Activated T-helper 17 cell treated with anti-CD3 and anti-CD28 coated beads, Interleukin-2, amount 50 U/mL, for 72 hours (primary cell): ENCODE data around the gene MRI1. TPM values are rescaled to one million over a fixed set of nuclear protein-coding genes. Genes with fewer than 3 reads are reported as not detected.
"Not testable (repeated sequence)": the region's sequence is repeated elsewhere in the genome, so short reads cannot be mapped to it uniquely, and the experiment has no call there.

ENCODE experiments used
- ATAC-seq: fragments of 150-1000 bp; cut with Tn5 transposase; replicated peaks from 2 replicates; pipeline ENCODE4 v1.10.0; 2021; ENCODE audit warnings: mild to moderate bottlenecking, moderate library complexity
- H3K27ac Mint-ChIP-seq: one replicate; pipeline ENCODE4 v1.8.0; 2022; ENCODE audit warnings: mixed read lengths
- H3K27me3 Mint-ChIP-seq: one replicate; pipeline ENCODE4 v1.8.0; 2022; ENCODE audit warnings: mixed read lengths
- H3K36me3 Mint-ChIP-seq: one replicate; pipeline ENCODE4 v1.8.0; 2022; ENCODE audit warnings: low read depth, mild to moderate bottlenecking, mixed read lengths
- H3K4me1 Mint-ChIP-seq: one replicate; pipeline ENCODE4 v1.8.0; 2022; ENCODE audit warnings: mixed read lengths
- H3K4me3 Mint-ChIP-seq: one replicate; pipeline ENCODE4 v1.8.0; 2022; ENCODE audit warnings: mild to moderate bottlenecking, mixed read lengths
- H3K9me3 Mint-ChIP-seq: one replicate; pipeline ENCODE4 v1.8.0; 2022; ENCODE audit warnings: mixed read lengths
- total RNA-seq, 2 donors: library from RNA; stranded (reverse); gene quantifications; one replicate each; pipeline ENCODE4 v1.2.3, GENCODE V29; 2022

The MRI1 gene
- total RNA-seq, 2 donors from 2014 or later = 45.3 to 53.7 TPM

DNA sequence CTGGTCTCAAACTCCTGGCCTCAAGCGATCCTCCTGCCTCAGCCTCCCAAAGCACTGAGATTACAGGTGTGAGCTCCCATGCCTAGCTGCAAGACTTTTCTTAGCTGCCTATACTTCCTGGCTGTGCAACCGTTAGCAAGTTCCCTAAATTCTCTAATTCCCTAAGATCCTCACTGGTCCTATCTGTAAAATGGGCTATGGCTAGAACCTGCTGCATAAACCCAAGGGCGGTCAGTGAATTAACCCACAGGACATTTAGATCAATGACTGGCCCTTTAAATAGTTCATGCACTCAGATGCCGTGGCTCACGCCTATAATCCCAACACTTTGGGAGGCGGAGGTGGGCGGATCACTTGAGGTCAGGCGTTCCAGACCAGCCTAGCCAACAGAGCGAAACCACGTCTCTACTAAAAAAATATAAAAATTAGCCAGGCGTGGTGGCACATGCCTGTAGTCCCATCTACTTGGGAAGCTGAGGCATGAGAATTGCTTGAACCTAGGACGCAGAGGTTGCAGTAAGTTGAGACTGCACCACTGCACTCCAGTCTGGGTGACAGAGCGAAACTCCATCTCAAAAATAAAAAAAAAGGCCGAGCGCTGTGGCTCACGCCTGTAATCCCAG, 5.8 kb downstream of the MRI1 start:
- Mint-ChIP-seq H3K4me1 (peaks cover 13% of the 10 kb centered on the region), H3K4me3 (no peak overlapping the region), H3K27ac (no peak overlapping the region), H3K9me3 (no peaks in the 10 kb centered on the region), H3K36me3 (peaks cover 61% of the 10 kb centered on the region), H3K27me3 (no peaks in the 10 kb centered on the region)
- ATAC-seq = no peak

GRCh38 chr19:13774217-13775191, 10.2 kb downstream of the MRI1 start, which contains the start of gene C19orf53:
TSS of gene C19orf53 (plus strand) at chr19:13774456. CDS start at chr19:13774478, 22 bp downstream.
- ATAC-seq = peak; percentile 100
- no peaks in the 10 kb centered on the region for H3K27me3 Mint-ChIP-seq
- peaks cover 79% of the 10 kb centered on the region for H3K36me3 Mint-ChIP-seq
- H3K4me1 Mint-ChIP-seq = peaks cover 14% of the 10 kb centered on the region
- no peaks in the 10 kb centered on the region for H3K9me3 Mint-ChIP-seq
- peak within 1 kb of the TSS; percentile 99 for H3K27ac Mint-ChIP-seq
- peak within 1 kb of the TSS; percentile 100 for H3K4me3 Mint-ChIP-seq

DNA sequence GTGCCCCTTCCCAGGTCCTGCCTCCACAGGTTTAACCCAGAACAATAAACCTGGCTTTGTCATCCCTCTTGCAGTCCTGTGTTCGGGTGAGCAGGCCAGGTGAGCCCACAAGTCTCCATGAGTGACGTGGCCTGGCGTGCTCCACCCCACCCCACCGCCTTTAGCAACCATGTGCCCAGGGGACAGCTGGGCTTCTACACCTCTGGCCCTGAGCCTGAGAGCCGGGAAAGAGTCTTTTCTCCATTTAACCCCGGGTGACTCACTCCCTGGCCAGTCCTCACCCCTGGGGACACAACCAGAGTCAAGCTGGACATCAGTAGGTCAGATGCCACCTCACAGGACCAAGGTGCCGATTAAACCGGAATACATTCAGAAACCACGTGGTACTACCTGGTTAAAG, 14.1 kb downstream of the MRI1 start:
- H3K9me3 Mint-ChIP-seq = no peaks in the 10 kb centered on the region

DNA sequence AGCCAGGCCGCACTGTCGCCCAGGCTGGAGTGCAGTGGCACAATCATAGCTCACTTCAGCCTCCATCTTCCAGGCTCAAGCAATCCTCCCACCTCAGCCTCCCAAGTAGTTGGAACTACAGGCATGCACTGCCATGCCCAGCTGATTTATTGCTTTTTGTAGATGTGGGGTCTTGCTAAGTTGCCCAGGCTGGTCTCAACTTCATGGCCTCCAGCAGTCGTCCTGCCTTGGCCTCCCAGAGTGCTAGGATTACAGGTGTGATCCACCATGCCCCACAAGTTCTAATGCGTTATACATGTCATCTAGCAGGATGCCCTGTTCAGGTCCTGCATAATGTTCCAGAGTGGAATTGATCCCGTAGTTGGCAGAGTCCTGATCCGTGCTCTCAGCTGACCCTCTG, 14.5 kb downstream of the MRI1 start:
- no peak overlapping the region for H3K4me3 Mint-ChIP-seq
- peaks cover 18% of the 10 kb centered on the region for H3K4me1 Mint-ChIP-seq
- no peak for ATAC-seq

More for the DNA sequence above, 14.1 kb downstream of the MRI1 start:
- Mint-ChIP-seq H3K4me1 (peaks cover 17% of the 10 kb centered on the region), H3K4me3 (no peak overlapping the region), H3K27ac (no peak overlapping the region), H3K27me3 (no peaks in the 10 kb centered on the region), H3K36me3 (peaks cover 51% of the 10 kb centered on the region)
- no peak for ATAC-seq

DNA sequence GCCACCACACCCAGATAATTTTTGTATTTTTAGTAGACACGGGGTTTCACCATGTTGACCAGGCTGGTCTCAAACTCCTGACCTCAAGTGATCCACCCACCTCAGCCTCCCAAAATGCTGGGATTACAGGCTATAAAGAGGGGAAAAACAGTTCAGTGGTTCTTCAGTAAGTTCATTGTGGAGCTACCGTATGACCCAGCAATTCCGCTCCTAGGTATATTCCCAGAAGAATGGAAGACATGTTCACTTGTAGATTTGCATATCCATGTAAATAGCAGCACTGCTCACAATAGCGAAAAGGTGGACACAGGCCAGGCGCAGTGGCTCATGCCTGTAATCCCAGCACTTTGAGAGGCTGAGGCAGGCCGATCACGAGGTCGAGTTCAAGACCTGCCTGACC, 15.5 kb downstream of the MRI1 start:
- H3K4me3 Mint-ChIP-seq, H3K27me3 Mint-ChIP-seq, ATAC-seq, H3K27ac Mint-ChIP-seq, H3K9me3 Mint-ChIP-seq: not testable (repeated sequence)
- Mint-ChIP-seq H3K4me1 (peaks cover 14% of the 10 kb centered on the region), H3K36me3 (peaks cover 42% of the 10 kb centered on the region)

More for the DNA sequence above, 14.5 kb downstream of the MRI1 start:
- Mint-ChIP-seq H3K27me3 (no peaks in the 10 kb centered on the region), H3K27ac (no peak overlapping the region), H3K36me3 (peaks cover 51% of the 10 kb centered on the region), H3K9me3 (no peaks in the 10 kb centered on the region)

DNA sequence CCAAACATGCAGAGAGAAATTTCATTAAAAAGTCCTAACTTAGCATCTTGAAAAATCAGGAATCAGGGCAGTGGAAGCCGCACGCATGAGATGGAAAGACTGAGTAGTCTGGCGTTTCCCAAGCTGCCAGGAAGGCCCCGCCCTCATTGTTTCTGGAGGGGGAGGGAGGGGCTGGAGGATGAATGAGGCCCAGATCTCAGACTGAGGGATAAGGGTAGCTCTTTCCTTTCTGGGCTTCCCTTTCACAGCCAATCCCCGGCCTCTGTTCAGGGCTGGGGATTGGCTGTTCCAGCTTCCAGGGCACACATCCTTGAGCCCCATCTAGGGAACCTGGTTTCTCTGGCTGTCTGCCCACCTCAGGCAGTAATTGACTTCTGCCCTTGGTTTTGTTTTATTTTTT, 17.2 kb downstream of the MRI1 start:
- peak; percentile 29 for ATAC-seq
- Mint-ChIP-seq H3K4me1 (peaks cover 14% of the 10 kb centered on the region), H3K27me3 (no peaks in the 10 kb centered on the region), H3K9me3 (no peaks in the 10 kb centered on the region), H3K4me3 (no peak overlapping the region), H3K36me3 (peaks cover 25% of the 10 kb centered on the region), H3K27ac (peak overlapping the region; percentile 79)

GRCh38 chr19:13782537-13782936, 18.2 kb downstream of the MRI1 start:
- ATAC-seq = no peak
- Mint-ChIP-seq H3K27ac (peak overlapping the region; percentile 37), H3K27me3 (no peaks in the 10 kb centered on the region), H3K4me1 (peaks cover 12% of the 10 kb centered on the region), H3K36me3 (peaks cover 20% of the 10 kb centered on the region), H3K9me3 (no peaks in the 10 kb centered on the region), H3K4me3 (no peak overlapping the region)

GRCh38 chr19:13783565-13784500, 19.5 kb downstream of the MRI1 start:
- peaks cover 16% of the 10 kb centered on the region for H3K4me1 Mint-ChIP-seq
- H3K27ac Mint-ChIP-seq = peak overlapping the region; percentile 37
- H3K27me3 Mint-ChIP-seq = no peaks in the 10 kb centered on the region
- no peaks in the 10 kb centered on the region for H3K9me3 Mint-ChIP-seq
- no peak for ATAC-seq
- H3K4me3 Mint-ChIP-seq = no peak overlapping the region
- peaks cover 7% of the 10 kb centered on the region for H3K36me3 Mint-ChIP-seq

DNA sequence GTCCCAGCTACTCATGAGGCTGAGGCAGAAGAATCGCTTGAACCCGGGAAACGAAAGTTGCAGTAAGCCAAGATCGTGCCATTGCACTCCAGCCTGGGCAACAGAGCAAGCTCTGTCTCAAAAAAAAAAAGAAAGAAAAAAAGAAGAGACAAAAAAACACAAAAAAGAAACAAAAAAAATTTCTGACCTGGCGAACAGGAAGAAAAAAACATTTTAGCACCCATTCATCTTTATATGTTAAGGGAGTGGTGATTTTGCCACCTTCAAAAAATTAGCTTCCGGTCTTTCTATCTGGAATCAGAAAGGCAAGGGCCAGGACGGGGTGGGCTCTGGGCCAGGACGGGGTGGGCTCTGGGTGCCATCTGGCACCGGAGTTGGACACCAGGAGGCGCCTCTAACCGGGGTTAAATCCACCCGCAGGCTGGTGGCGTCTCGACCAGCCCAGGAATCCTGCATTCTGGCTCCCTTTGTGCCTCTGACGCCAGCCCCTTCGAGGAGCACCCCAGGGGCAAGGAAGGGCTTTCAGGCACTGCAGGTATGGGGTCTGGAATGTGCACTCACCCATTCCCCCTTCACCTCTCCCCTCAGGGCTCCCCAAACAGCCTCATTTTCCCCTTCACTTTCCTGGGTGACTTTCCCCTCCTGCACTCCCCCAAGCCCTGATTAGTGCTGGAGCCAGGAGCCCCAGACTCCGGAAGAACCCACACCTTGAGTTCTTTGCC, 20.6 kb downstream of the MRI1 start:
- peaks cover 19% of the 10 kb centered on the region for H3K4me1 Mint-ChIP-seq
- no peaks in the 10 kb centered on the region for H3K9me3 Mint-ChIP-seq
- no peaks in the 10 kb centered on the region for H3K36me3 Mint-ChIP-seq
- peak overlapping the region; percentile 80 for H3K27ac Mint-ChIP-seq
- no peaks in the 10 kb centered on the region for H3K27me3 Mint-ChIP-seq
- peak; percentile 89 for ATAC-seq
- H3K4me3 Mint-ChIP-seq = peak overlapping the region; percentile 75

DNA sequence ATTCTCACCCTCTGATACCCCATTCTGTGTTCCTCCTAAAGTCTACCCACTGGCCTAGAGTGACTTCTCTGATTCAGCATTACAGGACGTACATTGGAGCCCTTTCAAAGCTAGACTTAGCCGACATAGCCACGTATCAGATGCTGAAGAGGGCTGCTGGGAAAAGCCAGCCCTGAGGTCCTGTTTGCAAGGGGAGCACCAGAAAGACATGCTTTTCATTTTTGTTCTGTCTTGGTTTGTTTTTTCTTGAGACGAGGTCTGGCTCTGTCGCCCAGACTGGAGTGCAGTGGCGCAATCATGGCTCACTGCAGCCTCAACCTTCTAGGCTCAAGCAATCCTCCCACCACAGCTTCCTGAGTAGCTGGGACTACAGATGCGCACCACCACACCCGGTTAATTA, 24.7 kb downstream of the MRI1 start:
- Mint-ChIP-seq H3K9me3 (no peaks in the 10 kb centered on the region), H3K4me3 (peak overlapping the region; percentile 93), H3K27me3 (no peaks in the 10 kb centered on the region), H3K36me3 (no peaks in the 10 kb centered on the region), H3K4me1 (peaks cover 21% of the 10 kb centered on the region), H3K27ac (peak overlapping the region; percentile 75)
- ATAC-seq = no peak

DNA sequence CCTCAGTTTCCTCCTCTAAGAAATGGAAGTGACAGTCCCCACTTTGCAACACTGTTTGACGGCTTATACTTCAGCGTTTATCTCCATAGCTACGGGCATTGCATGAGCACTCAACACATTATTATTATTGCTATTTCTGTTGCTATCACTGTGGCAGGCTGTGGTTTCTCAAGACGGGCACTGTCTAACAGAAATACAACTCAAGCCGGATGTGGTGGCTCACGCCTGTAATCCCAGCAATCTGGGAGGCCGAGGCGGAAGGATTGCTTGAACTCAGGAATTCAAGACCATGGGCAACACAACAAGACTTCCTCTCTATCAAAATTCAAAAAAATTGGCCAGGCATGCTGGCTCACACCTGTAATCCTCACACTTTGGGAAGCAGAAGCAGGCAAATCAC, 26.0 kb downstream of the MRI1 start:
- ATAC-seq = no peak
- Mint-ChIP-seq H3K27me3 (no peaks in the 10 kb centered on the region), H3K9me3 (no peaks in the 10 kb centered on the region), H3K4me1 (peaks cover 14% of the 10 kb centered on the region), H3K36me3 (no peaks in the 10 kb centered on the region), H3K27ac (peak overlapping the region; percentile 83), H3K4me3 (peak overlapping the region; percentile 51)

DNA sequence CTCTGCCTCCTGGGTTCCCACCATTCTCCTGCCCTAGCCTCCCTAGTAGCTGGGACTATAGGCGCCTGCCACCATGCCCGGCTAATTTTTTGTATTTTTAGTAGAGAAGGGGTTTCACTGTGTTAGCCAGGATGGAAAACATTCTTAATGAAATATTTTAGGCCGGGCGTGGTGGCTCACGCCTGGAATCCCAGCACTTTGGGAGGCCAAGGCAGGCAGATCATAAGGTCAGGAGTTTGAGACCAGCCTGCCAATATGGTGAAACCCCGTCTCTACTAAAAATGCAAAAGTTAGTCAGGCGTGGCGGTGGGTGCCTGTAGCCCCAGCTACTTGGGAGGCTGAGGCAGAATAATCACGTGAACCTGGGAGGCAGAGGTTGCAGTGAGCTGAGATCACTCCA, 29.0 kb downstream of the MRI1 start:
- H3K27me3 Mint-ChIP-seq, ATAC-seq, H3K36me3 Mint-ChIP-seq, H3K27ac Mint-ChIP-seq, H3K9me3 Mint-ChIP-seq: not testable (repeated sequence)
- Mint-ChIP-seq H3K4me1 (peaks cover 16% of the 10 kb centered on the region), H3K4me3 (peak overlapping the region; percentile 100)

- Mint-ChIP-seq H3K36me3 (no peaks in the 10 kb centered on the region), H3K27ac (peak overlapping the region; percentile 97), H3K4me3 (peak overlapping the region; percentile 100), H3K4me1 (peaks cover 13% of the 10 kb centered on the region), H3K27me3 (no peaks in the 10 kb centered on the region), H3K9me3 (no peaks in the 10 kb centered on the region)
- no peak for ATAC-seq
These were observed 30.1 kb downstream of the MRI1 start for GRCh38 chr19:13794398-13794756.
